Measurements from ENCODE around the gene ELL2.
A peak's percentile ranks its signal among the peaks of the same experiment; 100 is the strongest.
"Not testable (repeated sequence)": the region's sequence is repeated elsewhere in the genome, so short reads cannot be mapped to it uniquely, and the experiment has no call there.

Gene ELL2

GRCh38 chr5:95859661-95860060 lies 102.0 kb downstream of the ELL2 start:
- DNase-seq (ENCODE audit: low spot score) = no peak

- peak; percentile 93 for DNase-seq (ENCODE audit: low spot score)
Observed at GRCh38 chr5:95858661-95859595, 102.7 kb downstream of the ELL2 start.

GRCh38 chr5:95858023-95858461 lies 103.6 kb downstream of the ELL2 start:
- DNase-seq (ENCODE audit: low spot score) = peak; percentile 75

GRCh38 chr5:95857185-95857945 lies 104.3 kb downstream of the ELL2 start:
- no peak for DNase-seq (ENCODE audit: low spot score)

GRCh38 chr5:95856501-95856981 lies 105.1 kb downstream of the ELL2 start:
- peak; percentile 81 for DNase-seq (ENCODE audit: low spot score)

GRCh38 chr5:95853490-95853889 lies 108.2 kb downstream of the ELL2 start:
- no peak for DNase-seq (ENCODE audit: low spot score)

- no peak for DNase-seq (ENCODE audit: low spot score)
Observed at GRCh38 chr5:95852567-95852966, 109.1 kb downstream of the ELL2 start.

- not testable (repeated sequence) for DNase-seq (ENCODE audit: low spot score)
Observed at GRCh38 chr5:95851141-95851540, 110.5 kb downstream of the ELL2 start.

GRCh38 chr5:95850391-95850894 lies 111.2 kb downstream of the ELL2 start:
- no peak for DNase-seq (ENCODE audit: low spot score)

- no peak for DNase-seq (ENCODE audit: low spot score)
Observed at GRCh38 chr5:95848701-95849100, 113.0 kb downstream of the ELL2 start.

- no peak for DNase-seq (ENCODE audit: low spot score)
Observed at GRCh38 chr5:95847261-95847592, 114.4 kb downstream of the ELL2 start.

- DNase-seq (ENCODE audit: low spot score) = peak; percentile 91
Observed at GRCh38 chr5:95846554-95847260, 114.9 kb downstream of the ELL2 start.

GRCh38 chr5:95845391-95845790 lies 116.3 kb downstream of the ELL2 start:
- DNase-seq (ENCODE audit: low spot score) = no peak

- DNase-seq (ENCODE audit: low spot score) = no peak
Observed at GRCh38 chr5:95843733-95844223, 117.9 kb downstream of the ELL2 start.

GRCh38 chr5:95842854-95843544 lies 118.7 kb downstream of the ELL2 start:
- DNase-seq (ENCODE audit: low spot score) = peak; percentile 84

GRCh38 chr5:95841914-95842812 lies 119.5 kb downstream of the ELL2 start:
- no peak for DNase-seq (ENCODE audit: low spot score)

- no peak for DNase-seq (ENCODE audit: low spot score)
Observed at GRCh38 chr5:95840956-95841705, 120.5 kb downstream of the ELL2 start.

- DNase-seq (ENCODE audit: low spot score) = no peak
Observed at GRCh38 chr5:95839658-95840057, 122.0 kb downstream of the ELL2 start.

- DNase-seq (ENCODE audit: low spot score) = no peak
Observed at GRCh38 chr5:95838556-95838955, 123.1 kb downstream of the ELL2 start.
